ENCODE results near the gene TRIM17. TPM values are rescaled to one million over a fixed set of nuclear protein-coding genes. Genes with fewer than 3 reads are reported as not detected.

The TRIM17 gene
- total RNA-seq, 4 donors from 2014 or later = not detected

DNA sequence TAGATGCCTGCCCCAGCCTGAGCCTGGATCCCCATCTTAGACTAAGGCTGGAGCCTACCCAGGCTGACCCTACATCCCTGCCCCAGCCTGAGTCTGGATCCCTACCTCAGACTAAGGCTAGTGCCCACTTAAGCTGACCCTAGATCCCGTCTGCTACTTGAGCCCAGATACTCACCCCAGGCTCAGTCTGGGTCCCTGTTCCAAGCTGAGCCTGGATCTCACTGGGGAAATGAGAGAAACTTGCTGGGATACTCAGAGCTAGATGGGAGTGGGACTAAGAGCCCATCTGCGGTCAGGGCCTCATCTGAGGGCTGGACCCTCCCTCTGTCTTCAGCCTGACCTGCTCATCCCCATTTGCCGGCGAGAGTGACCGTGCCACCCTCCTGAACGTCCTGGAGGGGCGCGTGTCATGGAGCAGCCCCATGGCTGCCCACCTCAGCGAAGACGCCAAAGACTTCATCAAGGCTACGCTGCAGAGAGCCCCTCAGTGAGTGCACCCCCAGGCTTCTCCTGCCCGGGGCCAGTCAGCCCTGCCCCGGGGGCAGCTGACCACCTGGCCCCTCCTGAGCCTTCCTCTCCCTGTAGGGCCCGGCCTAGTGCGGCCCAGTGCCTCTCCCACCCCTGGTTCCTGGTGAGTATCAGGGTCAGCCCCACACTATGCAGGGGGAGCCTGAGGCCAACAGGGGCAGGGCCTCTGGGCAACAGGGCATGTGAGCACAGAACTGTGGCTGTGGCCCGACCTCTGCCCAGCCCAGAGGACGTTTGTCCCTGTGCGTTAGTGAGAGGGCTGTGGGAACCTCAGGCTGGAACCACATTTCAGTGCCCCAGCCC is 46.8 kb downstream of the TRIM17 start:
- TF ChIP-seq EP300 (IDR thresholded peaks at IDR 0.05; ENCODE audit: low read depth) = no peak
- no peak for TF ChIP-seq POLR2AphosphoS5 (IDR thresholded peaks at IDR 0.05)
- TF ChIP-seq CTCF (IDR thresholded peaks at IDR 0.05) = no peak
- TF ChIP-seq POLR2A (IDR thresholded peaks at IDR 0.05) = no peak
- intact Hi-C loops (cut with DNase I; ENCODE audit: low total_unique reads) = no loop called here
- no peaks in the 10 kb centered on the region for H3K9me3 ChIP-seq
- no peak overlapping the region for H3K4me3 ChIP-seq
- H3K4me1 ChIP-seq = peaks cover 0 to 11% (median 3%) of the 10 kb centered on the region in 4 donors
- 95% methylated on average over 15 of the region's 18 CpGs; no CpG with 5 or more reads in 1 of the 2 donors for WGBS, 2 donors (ENCODE audit: low coverage in 1 of 2)
- H3K27ac ChIP-seq = no peak overlapping the region
- H3K27me3 ChIP-seq = peaks cover 34% of the 10 kb centered on the region
- no peaks in the 10 kb centered on the region for H3K36me3 ChIP-seq
- in situ Hi-C loops (cut with MboI; ENCODE audit: low pct_ligation_motif_present in 1 of 4, low pct_unique_long_range_greater_than_20kb in 1 of 4, low sequenced_read_pairs in 3 of 4) = no loop called here
- no peak for DNase-seq

- intact Hi-C loops (cut with DNase I; ENCODE audit: low total_unique reads) = no loop called here
- in situ Hi-C loops (cut with MboI; ENCODE audit: low pct_ligation_motif_present in 1 of 4, low pct_unique_long_range_greater_than_20kb in 1 of 4, low sequenced_read_pairs in 3 of 4) = no loop called here
- DNase-seq = no peak
- no peaks in the 10 kb centered on the region for H3K36me3 ChIP-seq
- peaks cover 34% of the 10 kb centered on the region for H3K27me3 ChIP-seq
- no peaks in the 10 kb centered on the region for H3K9me3 ChIP-seq
- H3K27ac ChIP-seq = no peak overlapping the region
- no peak overlapping the region for H3K4me3 ChIP-seq
- H3K4me1 ChIP-seq = peaks cover 0 to 11% (median 3%) of the 10 kb centered on the region in 4 donors
- WGBS, 2 donors (ENCODE audit: low coverage in 1 of 2) = 77% methylated on average over 12 of the region's 15 CpGs; no CpG with 5 or more reads in 1 of the 2 donors
- TF ChIP-seq EP300 (IDR thresholded peaks at IDR 0.05; ENCODE audit: low read depth) (no peak), POLR2A (IDR thresholded peaks at IDR 0.05) (no peak), CTCF (IDR thresholded peaks at IDR 0.05) (no peak), POLR2AphosphoS5 (IDR thresholded peaks at IDR 0.05) (no peak)
These were observed 47.7 kb downstream of the TRIM17 start for GRCh38 chr1:228368801-228369607.

- H3K9me3 ChIP-seq = no peaks in the 10 kb centered on the region
- no peak for DNase-seq
- intact Hi-C loops (cut with DNase I; ENCODE audit: low total_unique reads) (no loop called here), in situ Hi-C loops (cut with MboI; ENCODE audit: low pct_ligation_motif_present in 1 of 4, low pct_unique_long_range_greater_than_20kb in 1 of 4, low sequenced_read_pairs in 3 of 4) (no loop called here)
- no peaks in the 10 kb centered on the region for H3K36me3 ChIP-seq
- no peak overlapping the region for H3K27ac ChIP-seq
- no peak overlapping the region for H3K4me3 ChIP-seq
- peaks cover 0 to 11% (median 3%) of the 10 kb centered on the region in 4 donors for H3K4me1 ChIP-seq
- peaks cover 34% of the 10 kb centered on the region for H3K27me3 ChIP-seq
- TF ChIP-seq POLR2AphosphoS5 (IDR thresholded peaks at IDR 0.05) (no peak), EP300 (IDR thresholded peaks at IDR 0.05; ENCODE audit: low read depth) (no peak), POLR2A (IDR thresholded peaks at IDR 0.05) (no peak), CTCF (IDR thresholded peaks at IDR 0.05) (no peak)
- 43% methylated on average over 21 of the region's 25 CpGs; no CpG with 5 or more reads in 1 of the 2 donors for WGBS, 2 donors (ENCODE audit: low coverage in 1 of 2)
These were observed 48.6 kb downstream of the TRIM17 start for GRCh38 chr1:228367798-228368791.
